Measurements from ENCODE around the gene HRH1. TPM values are rescaled to one million over a fixed set of nuclear protein-coding genes. Genes with fewer than 3 reads are reported as not detected.
A peak's percentile ranks its signal among the peaks of the same experiment; 100 is the strongest.

The HRH1 gene
- total RNA-seq, 4 donors from 2014 or later, result 2.0 to 9.7 (median 8.0) TPM

DNA sequence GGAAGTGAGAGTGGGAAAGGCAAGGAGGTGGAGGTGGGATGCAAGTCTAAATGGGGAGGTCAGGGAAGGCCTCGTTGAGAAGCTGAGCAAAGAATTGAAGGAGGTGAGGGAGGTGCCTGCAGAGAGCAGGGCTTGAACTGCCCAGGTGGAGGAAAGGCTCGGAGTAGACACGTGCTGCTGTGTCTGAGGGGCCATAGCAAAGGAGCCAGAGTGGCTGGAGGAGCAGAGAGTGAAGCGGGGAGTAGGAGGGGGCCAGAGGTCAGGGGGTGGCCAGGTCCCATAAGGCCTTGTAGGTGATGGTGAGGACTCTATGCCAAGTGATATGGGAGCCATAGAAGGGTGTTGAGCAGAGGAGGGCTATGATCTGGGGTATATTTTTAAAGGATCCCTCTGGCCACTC, 21.4 kb upstream of the HRH1 start:
- H3K27ac ChIP-seq, result no peak overlapping the region
- no peaks in the 10 kb centered on the region for H3K9me3 ChIP-seq
- no peaks in the 10 kb centered on the region for H3K27me3 ChIP-seq
- H3K4me1 ChIP-seq, result peaks cover 0 to 5% (median 0%) of the 10 kb centered on the region in 4 donors
- H3K4me3 ChIP-seq, result no peak overlapping the region
- WGBS, 2 donors (ENCODE audit: low coverage in 1 of 2), result 68 to 75% methylated on average over 4 of the region's 4 CpGs
- no peak for DNase-seq
- in situ Hi-C loops (cut with MboI; ENCODE audit: low pct_ligation_motif_present in 1 of 4, low pct_unique_long_range_greater_than_20kb in 1 of 4, low sequenced_read_pairs in 3 of 4) (no loop called here), intact Hi-C loops (cut with DNase I; ENCODE audit: low total_unique reads) (no loop called here)
- no peaks in the 10 kb centered on the region for H3K36me3 ChIP-seq
- TF ChIP-seq EP300 (IDR thresholded peaks at IDR 0.05; ENCODE audit: low read depth) (no peak), POLR2A (IDR thresholded peaks at IDR 0.05) (no peak), CTCF (IDR thresholded peaks at IDR 0.05) (no peak), POLR2AphosphoS5 (IDR thresholded peaks at IDR 0.05) (no peak)

DNA sequence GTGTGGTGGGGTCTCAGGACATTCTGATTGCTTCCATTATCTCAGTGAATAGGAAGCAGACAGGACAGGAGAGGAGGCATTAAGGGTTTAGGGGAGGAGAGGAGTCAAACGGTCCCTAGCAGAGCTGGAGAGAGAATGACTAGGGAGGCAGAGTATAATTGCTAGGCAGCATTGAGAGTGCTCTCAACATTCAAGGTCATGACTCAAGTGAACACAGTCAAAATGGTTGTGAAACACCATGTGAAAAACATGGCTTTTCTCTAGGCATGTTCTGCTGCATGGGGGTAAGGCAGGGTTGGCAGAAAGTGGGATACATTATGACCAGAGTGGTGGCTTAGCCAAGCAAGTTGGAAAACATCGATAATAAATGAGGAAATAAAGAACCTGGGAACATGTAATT, 19.5 kb upstream of the HRH1 start:
- Histone ChIP-seq H3K9me3 (no peaks in the 10 kb centered on the region), H3K36me3 (no peaks in the 10 kb centered on the region), H3K4me1 (peaks cover 0 to 8% (median 5%) of the 10 kb centered on the region in 4 donors), H3K27me3 (no peaks in the 10 kb centered on the region), H3K4me3 (no peak overlapping the region), H3K27ac (no peak overlapping the region)
- no peak for DNase-seq
- in situ Hi-C loops (cut with MboI; ENCODE audit: low pct_ligation_motif_present in 1 of 4, low pct_unique_long_range_greater_than_20kb in 1 of 4, low sequenced_read_pairs in 3 of 4) (no loop called here), intact Hi-C loops (cut with DNase I; ENCODE audit: low total_unique reads) (no loop called here)
- TF ChIP-seq EP300 (IDR thresholded peaks at IDR 0.05; ENCODE audit: low read depth) (no peak), POLR2A (IDR thresholded peaks at IDR 0.05) (no peak), POLR2AphosphoS5 (IDR thresholded peaks at IDR 0.05) (no peak), CTCF (IDR thresholded peaks at IDR 0.05) (no peak)
- WGBS, 2 donors (ENCODE audit: low coverage in 1 of 2), result 60 to 68% methylated on average over 1 to 2 of the region's 2 CpGs

GRCh38 chr3:11136116-11136515, 18.2 kb upstream of the HRH1 start:
- TF ChIP-seq POLR2A (IDR thresholded peaks at IDR 0.05), result no peak
- TF ChIP-seq EP300 (IDR thresholded peaks at IDR 0.05; ENCODE audit: low read depth), result no peak
- no peak for TF ChIP-seq POLR2AphosphoS5 (IDR thresholded peaks at IDR 0.05)
- TF ChIP-seq CTCF (IDR thresholded peaks at IDR 0.05), result no peak
- H3K27me3 ChIP-seq, result no peaks in the 10 kb centered on the region
- peak overlapping the region; percentile 54 to 78 (median 68) for H3K27ac ChIP-seq
- in situ Hi-C loops (cut with MboI; ENCODE audit: low pct_ligation_motif_present in 1 of 4, low pct_unique_long_range_greater_than_20kb in 1 of 4, low sequenced_read_pairs in 3 of 4) (no loop called here), intact Hi-C loops (cut with DNase I; ENCODE audit: low total_unique reads) (no loop called here)
- DNase-seq, result no peak
- H3K9me3 ChIP-seq, result no peaks in the 10 kb centered on the region
- peaks cover 4 to 21% (median 15%) of the 10 kb centered on the region in 4 donors for H3K4me1 ChIP-seq
- 78% methylated on average over 3 of the region's 3 CpGs; no CpG with 5 or more reads in 1 of the 2 donors for WGBS, 2 donors (ENCODE audit: low coverage in 1 of 2)
- no peaks in the 10 kb centered on the region for H3K36me3 ChIP-seq
- no peak overlapping the region for H3K4me3 ChIP-seq

DNA sequence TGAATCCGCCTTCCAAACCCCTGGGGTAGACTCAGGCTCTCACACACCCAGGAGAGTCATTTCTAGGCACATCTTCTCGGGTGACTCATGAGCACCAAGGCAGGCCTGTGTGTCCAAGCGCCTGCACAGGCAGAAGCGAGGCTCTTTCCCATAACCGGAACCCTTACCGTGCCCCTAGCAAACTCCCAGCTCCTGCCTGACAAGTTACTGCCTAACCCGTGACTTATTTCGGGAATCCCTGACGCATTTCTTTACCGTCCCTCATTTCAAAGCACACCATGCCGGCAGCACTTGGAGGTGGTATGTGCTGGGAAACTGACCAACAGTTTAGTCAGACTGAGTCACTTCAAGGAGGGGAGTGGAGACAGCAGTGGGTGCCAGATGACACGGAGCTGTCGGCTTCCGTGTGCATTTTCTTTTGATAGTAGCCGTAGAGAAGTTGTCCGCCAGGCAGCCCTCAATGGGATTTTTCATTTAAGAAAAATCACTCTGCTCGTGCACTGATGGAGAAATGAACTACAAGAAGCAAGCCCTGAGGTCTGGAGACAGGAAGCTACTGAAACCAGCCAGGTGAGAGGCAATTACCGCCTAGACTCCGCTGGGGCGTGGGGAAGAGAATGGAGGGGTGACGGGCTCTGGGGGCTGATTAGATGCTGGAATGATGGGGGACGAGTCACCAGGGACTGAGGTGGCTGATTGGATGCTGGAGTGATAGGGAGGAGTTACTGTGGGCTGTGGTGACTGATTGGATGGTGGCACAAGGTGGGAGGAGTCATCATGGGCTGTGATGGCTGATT, 17.3 kb upstream of the HRH1 start:
- Histone ChIP-seq H3K27ac (peak overlapping the region; percentile 54 to 78 (median 68)), H3K4me3 (no peak overlapping the region)

More for the DNA sequence above, 17.3 kb upstream of the HRH1 start:
- H3K4me1 ChIP-seq, result peaks cover 4 to 22% (median 15%) of the 10 kb centered on the region in 4 donors
- intact Hi-C loops (cut with DNase I; ENCODE audit: low total_unique reads) (no loop called here), in situ Hi-C loops (cut with MboI; ENCODE audit: low pct_ligation_motif_present in 1 of 4, low pct_unique_long_range_greater_than_20kb in 1 of 4, low sequenced_read_pairs in 3 of 4) (no loop called here)
- H3K36me3 ChIP-seq, result no peaks in the 10 kb centered on the region
- WGBS, 2 donors (ENCODE audit: low coverage in 1 of 2), result 60 to 76% methylated on average over 2 to 22 of the region's 22 CpGs
- DNase-seq, result peak; percentile 37
- H3K27me3 ChIP-seq, result no peaks in the 10 kb centered on the region
- H3K9me3 ChIP-seq, result no peaks in the 10 kb centered on the region
- TF ChIP-seq CTCF (IDR thresholded peaks at IDR 0.05) (no peak), POLR2AphosphoS5 (IDR thresholded peaks at IDR 0.05) (peak; percentile 65 to 93 (median 86)), EP300 (IDR thresholded peaks at IDR 0.05; ENCODE audit: low read depth) (peak; percentile 99), POLR2A (IDR thresholded peaks at IDR 0.05) (no peak)
